K562 (cell line): ENCODE data around the gene DUSP28. TPM values are rescaled to one million over a fixed set of nuclear protein-coding genes. Genes with fewer than 3 reads are reported as not detected.

Experiments
- ASH1L ChIP-seq: fragments of 450-650 bp; IDR thresholded peaks from 2 replicates; pipeline ENCODE4 v1.6.1; 2018; ENCODE audit warnings: borderline replicate concordance, mild to moderate bottlenecking, low read depth; ENCODE audit not compliant: partially characterized antibody
- CEBPG ChIP-seq, 3 experiments: fragments of 200-800 bp in 1 of 3; sonication (Bioruptor generic) in 1 of 3; sonication (generic) in 1 of 3; formaldehyde crosslinking in 1 of 3; IDR thresholded peaks in 2 of 3; conservative IDR thresholded peaks in 1 of 3; 2 replicates each; pipeline versions ENCODE4 v1.6.1 to v1.8.0; 2016 to 2022; ENCODE audit warnings: missing compliant biosample characterization in 2 of 3, missing genetic modification characterization in 2 of 3, mild to moderate bottlenecking in 1 of 3, missing genetic modification reagents in 1 of 3
- EZH2 ChIP-seq: IDR thresholded peaks from 2 replicates; pipeline ENCODE4 v1.6.1; 2012; ENCODE audit warnings: low read depth, mild to moderate bottlenecking, inconsistent platforms, low read length, borderline replicate concordance
- ILK ChIP-seq: fragments of 450-650 bp; IDR thresholded peaks from 2 replicates; pipeline ENCODE4 v1.6.1; 2016; ENCODE audit warnings: missing genetic modification characterization, low read depth, mild to moderate bottlenecking, missing compliant biosample characterization, moderate library complexity, borderline replicate concordance
- NFYB ChIP-seq: IDR thresholded peaks from 2 replicates; pipeline ENCODE4 v1.6.1; 2011; ENCODE audit warnings: mild to moderate bottlenecking, moderate library complexity; ENCODE audit not compliant: insufficient read length; ENCODE audit errors: extremely low read depth
- POU5F1 ChIP-seq: fragments of 150-350 bp; IDR thresholded peaks from 2 replicates; pipeline ENCODE4 v1.6.1; 2014; ENCODE audit warnings: borderline replicate concordance, low read length, low read depth, mild to moderate bottlenecking; ENCODE audit not compliant: partially characterized antibody
- PTBP1 ChIP-seq: fragments of 200-400 bp; formaldehyde crosslinking; IDR thresholded peaks from 2 replicates; pipeline ENCODE4 v1.6.1; 2017; ENCODE audit warnings: low read depth, low read length
- RUNX1 ChIP-seq: sonication (generic); IDR thresholded peaks from 2 replicates; pipeline ENCODE4 v1.6.1; 2016; ENCODE audit warnings: antibody characterized with exemption, low read depth
- SNIP1 ChIP-seq: fragments of 450-650 bp; IDR thresholded peaks from 2 replicates; pipeline ENCODE4 v1.7.1; 2017; ENCODE audit warnings: low read depth, mild to moderate bottlenecking
- TEAD4 ChIP-seq, 2 experiments: sonication (generic) in 1 of 2; formaldehyde crosslinking in 1 of 2; IDR thresholded peaks; 2 replicates each; pipeline versions ENCODE4 v1.6.1 to v1.8.0; 2012 to 2022; ENCODE audit warnings: borderline replicate concordance in 1 of 2, inconsistent platforms in 1 of 2, low read length in 1 of 2, mild to moderate bottlenecking in 1 of 2, missing genetic modification reagents in 1 of 2
- XRCC3 ChIP-seq: fragments of 450-650 bp; IDR thresholded peaks from 2 replicates; pipeline ENCODE4 v1.6.1; 2017; ENCODE audit warnings: mild to moderate bottlenecking, moderate library complexity
- ZNF445 ChIP-seq: fragments of 250-450 bp; sonication (Bioruptor Pico); IDR thresholded peaks from 2 replicates; pipeline ENCODE4 v1.4.0; 2020; ENCODE audit warnings: low read depth, mild to moderate bottlenecking, moderate library complexity
- ZNF778 ChIP-seq: fragments of 450-650 bp; formaldehyde crosslinking; IDR thresholded peaks from 2 replicates; pipeline ENCODE4 v1.4.0; 2020; ENCODE audit warnings: mild to moderate bottlenecking, moderate library complexity
- polyA plus RNA-seq, 8 experiments: library from polyadenylated mRNA; depleted of rRNA in 4 of 8; stranded (reverse) in 5 of 8; unstranded in 3 of 8; fragments of >200 nt; fragmentation: Nextera tagmentation in 2 of 8; fragmentation: Illumina TruSeq in 1 of 8; extraction: Ambion mirVana in 2 of 8; extraction: Trizol in 1 of 8; gene quantifications; 2 replicates each; pipeline versions ENCODE4 v1.2.1 to v1.2.3, GENCODE V29; 2011 to 2014; ENCODE audit warnings: inconsistent platforms in 1 of 8, missing spikeins in 1 of 8
- total RNA-seq, 7 experiments: library from RNA; depleted of rRNA in 6 of 7; stranded (reverse); fragments of >200 nt in 6 of 7; fragmentation: Illumina TruSeq in 2 of 7; extraction: Trizol in 2 of 7; gene quantifications; 2 replicates each; pipeline versions ENCODE4 v1.2.1 to v1.2.3, GENCODE V29; 2011 to 2021; ENCODE audit warnings: low replicate concordance in 1 of 7
- TF ChIP-seq, protein P1 (sequence below): fragments of 250-450 bp; sonication (Bioruptor Pico); IDR thresholded peaks from 2 replicates; pipeline ENCODE4 v1.9.0; 2021; ENCODE audit warnings: mild to moderate bottlenecking
- TF ChIP-seq, protein P2 (sequence below), 2 experiments: fragments of 250-450 bp in 1 of 2; fragments of 450-650 bp in 1 of 2; sonication (Bioruptor Pico) in 1 of 2; IDR thresholded peaks; 2 replicates each; pipeline versions ENCODE4 v1.6.1 to v1.8.0; 2016 to 2021; ENCODE audit warnings: mild to moderate bottlenecking in 2 of 2, moderate library complexity in 2 of 2, missing compliant biosample characterization in 1 of 2, missing genetic modification characterization in 1 of 2
- TF ChIP-seq, protein P3 (sequence below): sonication (generic); formaldehyde crosslinking; IDR thresholded peaks from 2 replicates; pipeline ENCODE4 v1.8.1; 2022; ENCODE audit warnings: missing genetic modification reagents
- TF ChIP-seq, protein P4 (sequence below), 2 experiments: fragments of 200-800 bp in 1 of 2; sonication (Bioruptor generic) in 1 of 2; sonication (generic) in 1 of 2; formaldehyde crosslinking in 1 of 2; IDR thresholded peaks in 1 of 2; conservative IDR thresholded peaks in 1 of 2; 2 replicates each; pipeline versions ENCODE4 v1.5.0 to v1.6.1; 2016 to 2020; ENCODE audit warnings: missing compliant biosample characterization in 1 of 2, missing genetic modification characterization in 1 of 2, missing genetic modification reagents in 1 of 2
- TF ChIP-seq, protein P5 (sequence below): sonication (generic); formaldehyde crosslinking; IDR thresholded peaks from 2 replicates; pipeline ENCODE4 v1.8.0; 2022; ENCODE audit warnings: mild to moderate bottlenecking, missing genetic modification reagents, borderline replicate concordance

The DUSP28 gene
- total and polyA plus RNA-seq, 9 of the 15 experiments (the other 6 are each of a cell fraction or from before 2014, with no cell fraction given), result 2.8 to 8.1 (median 4.2) TPM

DNA sequence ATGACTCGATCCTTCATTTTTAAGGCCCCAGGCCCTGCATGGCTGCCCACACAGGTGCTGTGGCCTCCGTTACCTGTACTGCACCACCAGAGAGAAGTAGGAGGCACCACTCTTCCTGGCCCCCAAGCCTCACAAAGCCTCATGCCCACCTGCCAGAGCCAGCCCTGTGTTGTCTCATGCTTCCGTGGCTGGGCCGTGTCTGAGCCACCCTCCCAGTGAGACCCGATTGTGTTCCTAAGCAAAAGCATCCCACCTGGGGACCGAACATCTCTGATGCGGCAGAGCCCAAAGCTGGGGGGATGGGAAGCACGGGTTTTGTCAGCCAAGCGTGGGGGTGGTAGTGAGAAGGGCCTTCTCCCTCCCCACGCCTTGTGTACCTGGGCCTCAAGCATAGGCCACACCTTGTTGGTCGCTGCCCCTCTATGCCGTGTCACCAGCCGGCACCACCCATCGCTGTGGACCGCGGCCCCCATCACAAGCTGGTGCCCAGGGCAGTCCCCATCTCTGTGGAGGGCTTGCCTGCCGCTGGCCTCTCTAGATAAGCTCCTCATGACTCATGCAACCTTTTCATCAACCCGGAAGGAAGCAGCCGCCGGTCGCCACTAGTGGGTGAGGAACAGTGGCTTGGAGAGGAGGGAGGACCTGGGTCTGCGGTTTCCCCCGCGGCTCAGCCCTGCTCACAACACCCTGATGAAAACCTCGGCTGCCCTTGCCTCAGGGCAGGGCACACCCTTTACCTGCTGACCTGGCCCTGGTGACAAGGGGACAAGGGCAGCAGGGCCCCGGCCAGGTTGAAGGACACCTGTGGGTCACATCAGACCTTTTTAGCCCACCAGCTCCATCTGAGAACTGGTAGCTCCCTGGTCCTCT, 5.4 kb downstream of the DUSP28 start (continued):
- no peak for TF ChIP-seq EZH2
- TF ChIP-seq ZNF445 (CRISPR knock-in tag), result no peak
- peak; percentile 80 for TF ChIP-seq TEAD4 (IDR thresholded peaks at IDR 0.05; ENCODE audit: low read length)
- no peak for TF ChIP-seq TEAD4 (CRISPR knock-in tag; IDR thresholded peaks at IDR 0.05; ENCODE audit: borderline replicate concordance)
- TF ChIP-seq, protein P1, sequence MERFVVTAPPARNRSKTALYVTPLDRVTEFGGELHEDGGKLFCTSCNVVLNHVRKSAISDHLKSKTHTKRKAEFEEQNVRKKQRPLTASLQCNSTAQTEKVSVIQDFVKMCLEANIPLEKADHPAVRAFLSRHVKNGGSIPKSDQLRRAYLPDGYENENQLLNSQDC, result no peak
- TF ChIP-seq, protein P2, sequence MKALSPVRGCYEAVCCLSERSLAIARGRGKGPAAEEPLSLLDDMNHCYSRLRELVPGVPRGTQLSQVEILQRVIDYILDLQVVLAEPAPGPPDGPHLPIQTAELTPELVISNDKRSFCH (CRISPR knock-in tag; IDR thresholded peaks at IDR 0.05), result no peak
- TF ChIP-seq, protein P2 (tag; IDR thresholded peaks at IDR 0.05), result peak; percentile 77
- TF ChIP-seq POU5F1, result no peak
- no peak for TF ChIP-seq ASH1L
- TF ChIP-seq XRCC3, result no peak
- TF ChIP-seq, protein P3, sequence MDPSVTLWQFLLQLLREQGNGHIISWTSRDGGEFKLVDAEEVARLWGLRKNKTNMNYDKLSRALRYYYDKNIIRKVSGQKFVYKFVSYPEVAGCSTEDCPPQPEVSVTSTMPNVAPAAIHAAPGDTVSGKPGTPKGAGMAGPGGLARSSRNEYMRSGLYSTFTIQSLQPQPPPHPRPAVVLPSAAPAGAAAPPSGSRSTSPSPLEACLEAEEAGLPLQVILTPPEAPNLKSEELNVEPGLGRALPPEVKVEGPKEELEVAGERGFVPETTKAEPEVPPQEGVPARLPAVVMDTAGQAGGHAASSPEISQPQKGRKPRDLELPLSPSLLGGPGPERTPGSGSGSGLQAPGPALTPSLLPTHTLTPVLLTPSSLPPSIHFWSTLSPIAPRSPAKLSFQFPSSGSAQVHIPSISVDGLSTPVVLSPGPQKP (CRISPR knock-in tag), result no peak
- TF ChIP-seq, protein P4, sequence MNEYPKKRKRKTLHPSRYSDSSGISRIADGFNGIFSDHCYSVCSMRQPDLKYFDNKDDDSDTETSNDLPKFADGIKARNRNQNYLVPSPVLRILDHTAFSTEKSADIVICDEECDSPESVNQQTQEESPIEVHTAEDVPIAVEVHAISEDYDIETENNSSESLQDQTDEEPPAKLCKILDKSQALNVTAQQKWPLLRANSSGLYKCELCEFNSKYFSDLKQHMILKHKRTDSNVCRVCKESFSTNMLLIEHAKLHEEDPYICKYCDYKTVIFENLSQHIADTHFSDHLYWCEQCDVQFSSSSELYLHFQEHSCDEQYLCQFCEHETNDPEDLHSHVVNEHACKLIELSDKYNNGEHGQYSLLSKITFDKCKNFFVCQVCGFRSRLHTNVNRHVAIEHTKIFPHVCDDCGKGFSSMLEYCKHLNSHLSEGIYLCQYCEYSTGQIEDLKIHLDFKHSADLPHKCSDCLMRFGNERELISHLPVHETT (CRISPR knock-in tag; conservative IDR thresholded peaks at IDR 0.05 in 1 of 2, IDR thresholded peaks at IDR 0.05 in 1 of 2), result peak in 1 of 2 experiments; percentile 10; a peak in 2 of 4 replicates
- TF ChIP-seq ZNF778, result no peak
- no peak for TF ChIP-seq SNIP1
- TF ChIP-seq PTBP1, result no peak
- TF ChIP-seq, protein P5, sequence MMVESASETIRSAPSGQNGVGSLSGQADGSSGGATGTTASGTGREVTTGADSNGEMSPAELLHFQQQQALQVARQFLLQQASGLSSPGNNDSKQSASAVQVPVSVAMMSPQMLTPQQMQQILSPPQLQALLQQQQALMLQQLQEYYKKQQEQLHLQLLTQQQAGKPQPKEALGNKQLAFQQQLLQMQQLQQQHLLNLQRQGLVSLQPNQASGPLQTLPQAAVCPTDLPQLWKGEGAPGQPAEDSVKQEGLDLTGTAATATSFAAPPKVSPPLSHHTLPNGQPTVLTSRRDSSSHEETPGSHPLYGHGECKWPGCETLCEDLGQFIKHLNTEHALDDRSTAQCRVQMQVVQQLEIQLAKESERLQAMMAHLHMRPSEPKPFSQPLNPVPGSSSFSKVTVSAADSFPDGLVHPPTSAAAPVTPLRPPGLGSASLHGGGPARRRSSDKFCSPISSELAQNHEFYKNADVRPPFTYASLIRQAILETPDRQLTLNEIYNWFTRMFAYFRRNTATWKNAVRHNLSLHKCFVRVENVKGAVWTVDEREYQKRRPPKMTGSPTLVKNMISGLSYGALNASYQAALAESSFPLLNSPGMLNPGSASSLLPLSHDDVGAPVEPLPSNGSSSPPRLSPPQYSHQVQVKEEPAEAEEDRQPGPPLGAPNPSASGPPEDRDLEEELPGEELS (CRISPR knock-in tag), result no peak
- peak; percentile 79 for TF ChIP-seq CEBPG (CRISPR knock-in tag; IDR thresholded peaks at IDR 0.05)
- TF ChIP-seq CEBPG (tag; conservative IDR thresholded peaks at IDR 0.05 in 1 of 2, IDR thresholded peaks at IDR 0.05 in 1 of 2), result peak; percentile 61 to 75
- TF ChIP-seq NFYB, result no peak
- TF ChIP-seq RUNX1, result peak; percentile 58; the same call in 1 of the 2 replicates
- no peak for TF ChIP-seq ILK
